Tibial artery (tissue), 4 donors: Measurements from ENCODE around the gene MYO15B.
A peak's percentile ranks its signal among the peaks of the same experiment; 100 is the strongest.

Experiments
- DNase-seq, 2 donors: peaks; one replicate each; pipeline ENCODE4 v3.0.0-alpha.2; 2019
- H3K27ac ChIP-seq, 2 donors: fragments of 200-600 bp; sonication (generic) in 1 of 2; 1 replicate in 1 of 2; 2 replicates in 1 of 2; pipeline ENCODE4 v1.5.1; 2018 to 2019; ENCODE audit warnings: mild to moderate bottlenecking in 1 of 2
- H3K27me3 ChIP-seq, 2 donors: fragments of 200-600 bp; sonication (generic) in 1 of 2; one replicate each; pipeline versions ENCODE4 v1.5.1 to v1.6.0; 2016 to 2019
- H3K36me3 ChIP-seq, 3 donors: fragments of 200-600 bp; sonication (generic) in 2 of 3; one replicate each; pipeline ENCODE4 v1.5.1; 2016 to 2019; ENCODE audit warnings: mild to moderate bottlenecking in 2 of 3
- H3K4me1 ChIP-seq, 4 donors: fragments of 200-600 bp; sonication (generic) in 2 of 4; 1 replicate in 3 of 4; 2 replicates in 1 of 4; pipeline ENCODE4 v1.5.1; 2016 to 2019
- H3K4me3 ChIP-seq, 2 donors: fragments of 200-600 bp; sonication (generic) in 1 of 2; 1 replicate in 1 of 2; 2 replicates in 1 of 2; pipeline ENCODE4 v1.5.1; 2018 to 2019; ENCODE audit warnings: mild to moderate bottlenecking in 2 of 2
- H3K9me3 ChIP-seq, 3 donors: fragments of 200-600 bp; sonication (generic) in 1 of 3; one replicate each; pipeline ENCODE4 v1.5.1; 2016 to 2019
- CTCF ChIP-seq, 2 experiments: fragments of 200-600 bp in 1 of 2; fragments of 450-650 bp in 1 of 2; IDR thresholded peaks; one replicate each; pipeline ENCODE4 v1.5.1; 2017 to 2019; ENCODE audit warnings: antibody characterized with exemption in 2 of 2, mild to moderate bottlenecking in 1 of 2, moderate library complexity in 1 of 2
- intact Hi-C: fragments of 100-400 bp; cut with DNase I; formaldehyde crosslinking; loops from one replicate; pipeline ENCODE4 v1.15.0; 2023; ENCODE audit warnings: low total_unique reads

The MYO15B gene

GRCh38 chr17:75571197-75571884 lies 16.3 kb upstream of the MYO15B start:
- Histone ChIP-seq H3K9me3 (no peaks in the 10 kb centered on the region), H3K27me3 (no peaks in the 10 kb centered on the region), H3K4me3 (no peak overlapping the region), H3K27ac (no peak overlapping the region), H3K4me1 (no peaks in the 10 kb centered on the region), H3K36me3 (peaks cover 0 to 72% (median 0%) of the 10 kb centered on the region in 3 donors)
- no peak for TF ChIP-seq CTCF (IDR thresholded peaks at IDR 0.05)
- intact Hi-C loops: no loop called here
- peak in 1 of 2 donors; percentile 41 for DNase-seq

GRCh38 chr17:75571885-75572215 lies 15.8 kb upstream of the MYO15B start:
- intact Hi-C loops: no loop called here
- H3K4me3 ChIP-seq: no peak overlapping the region
- peaks cover 0 to 70% (median 0%) of the 10 kb centered on the region in 3 donors for H3K36me3 ChIP-seq
- H3K9me3 ChIP-seq: no peaks in the 10 kb centered on the region
- no peaks in the 10 kb centered on the region for H3K27me3 ChIP-seq
- no peaks in the 10 kb centered on the region for H3K4me1 ChIP-seq
- no peak overlapping the region for H3K27ac ChIP-seq
- no peak for DNase-seq
- TF ChIP-seq CTCF (IDR thresholded peaks at IDR 0.05): no peak

- intact Hi-C loops: no loop called here
- Histone ChIP-seq H3K27me3 (no peaks in the 10 kb centered on the region), H3K4me3 (no peak overlapping the region), H3K4me1 (no peaks in the 10 kb centered on the region), H3K36me3 (peaks cover 0 to 69% (median 0%) of the 10 kb centered on the region in 3 donors), H3K9me3 (no peaks in the 10 kb centered on the region), H3K27ac (no peak overlapping the region)
- DNase-seq: no peak
- TF ChIP-seq CTCF (IDR thresholded peaks at IDR 0.05): no peak
These were observed 14.7 kb upstream of the MYO15B start for GRCh38 chr17:75572713-75573539.

- no peaks in the 10 kb centered on the region for H3K27me3 ChIP-seq
- DNase-seq: no peak
- H3K4me3 ChIP-seq: no peak overlapping the region
- H3K4me1 ChIP-seq: no peaks in the 10 kb centered on the region
- no peak overlapping the region for H3K27ac ChIP-seq
- H3K9me3 ChIP-seq: no peaks in the 10 kb centered on the region
- H3K36me3 ChIP-seq: peaks cover 0 to 63% (median 0%) of the 10 kb centered on the region in 3 donors
- no peak for TF ChIP-seq CTCF (IDR thresholded peaks at IDR 0.05)
- intact Hi-C loops: no loop called here
These were observed 14.1 kb upstream of the MYO15B start for GRCh38 chr17:75573540-75573957.

GRCh38 chr17:75573994-75574393 lies 13.6 kb upstream of the MYO15B start:
- no peak overlapping the region for H3K4me3 ChIP-seq
- no peak for DNase-seq
- H3K27ac ChIP-seq: no peak overlapping the region
- no peaks in the 10 kb centered on the region for H3K27me3 ChIP-seq
- no peak for TF ChIP-seq CTCF (IDR thresholded peaks at IDR 0.05)
- H3K9me3 ChIP-seq: no peaks in the 10 kb centered on the region
- intact Hi-C loops: no loop called here
- H3K4me1 ChIP-seq: no peaks in the 10 kb centered on the region
- peaks cover 0 to 59% (median 0%) of the 10 kb centered on the region in 3 donors for H3K36me3 ChIP-seq
